IMR-90 (cell line): ENCODE results near the gene SLC30A1. TPM values are rescaled to one million over a fixed set of nuclear protein-coding genes. Genes with fewer than 3 reads are reported as not detected.
A peak's percentile ranks its signal among the peaks of the same experiment; 100 is the strongest.

ENCODE experiments used
- ATAC-seq: fragments of 200-7000 bp; cut with Tn5 transposase; 2 replicates; pipeline ENCODE4 v1.9.1; 2020; ENCODE audit warnings: low read depth, mild to moderate bottlenecking, moderate library complexity
- BruUV-seq: library from RNA; stranded (reverse); fragments of 400-500 nt; replicated peaks from 2 replicates; lab custom pipeline; 2021; lab: Mats Ljungman, UMichigan
- CTCF ChIA-PET: fragments of 300-600 bp; formaldehyde crosslinking; extraction: SDS; loops from one replicate; lab custom pipeline; 2021; ENCODE audit warnings: antibody characterized with exemption; lab: Yijun Ruan, JAX
- POLR2A ChIA-PET: fragments of 300-600 bp; sonication (Branson Sonifier 250); formaldehyde crosslinking; loops from one replicate; lab custom pipeline; 2022; ENCODE audit warnings: antibody characterized with exemption; ENCODE audit not compliant: unreplicated experiment; lab: Charles Lee
- DNase-seq: peaks from one replicate; pipeline ENCODE4 v3.0.0; 2013
- H2AFZ ChIP-seq: replicated peaks from 2 replicates; pipeline ENCODE3; 2013; ENCODE audit warnings: low read length, mild to moderate bottlenecking; ENCODE audit not compliant: poor library complexity
- H2AK5ac ChIP-seq: 2 replicates; pipeline ENCODE4 v1.6.1; 2013; ENCODE audit warnings: low read depth, low read length, inconsistent platforms
- H2AK9ac ChIP-seq: replicated peaks from 2 replicates; pipeline ENCODE3; 2013; ENCODE audit warnings: mild to moderate bottlenecking, low read depth, low read length, moderate library complexity; ENCODE audit not compliant: poor library complexity
- H2BK120ac ChIP-seq: 2 replicates; pipeline ENCODE4 v1.6.1; 2013; ENCODE audit warnings: low read depth, low read length, inconsistent platforms
- H2BK15ac ChIP-seq: 3 replicates; pipeline ENCODE4 v1.6.1; 2013; ENCODE audit warnings: low read depth, low read length, inconsistent platforms
- H2BK20ac ChIP-seq: 2 replicates; pipeline ENCODE4 v1.6.1; 2013; ENCODE audit warnings: low read depth, mild to moderate bottlenecking, inconsistent platforms, low read length, moderate library complexity
- H2BK5ac ChIP-seq: 2 replicates; pipeline ENCODE4 v1.6.1; 2013; ENCODE audit warnings: mild to moderate bottlenecking, low read depth, low read length, inconsistent platforms; ENCODE audit not compliant: poor library complexity, severe bottlenecking
- H3K14ac ChIP-seq: replicated peaks from 2 replicates; pipeline ENCODE4 v1.6.1; 2013; ENCODE audit warnings: low read depth, low read length, inconsistent platforms
- H3K18ac ChIP-seq: 2 replicates; pipeline ENCODE4 v1.6.1; 2013; ENCODE audit warnings: low read depth, low read length, control low read depth
- H3K23ac ChIP-seq: 2 replicates; pipeline ENCODE4 v1.6.1; 2013; ENCODE audit warnings: low read depth, low read length, inconsistent platforms
- H3K27ac ChIP-seq: 2 replicates; pipeline ENCODE4 v1.5.1; 2013; ENCODE audit warnings: mild to moderate bottlenecking, control low read depth, low read length; ENCODE audit not compliant: insufficient read depth
- H3K27me3 ChIP-seq: 2 replicates; pipeline ENCODE4 v1.6.1; 2013; ENCODE audit warnings: low read length; ENCODE audit not compliant: control insufficient read depth, insufficient read depth
- H3K36me3 ChIP-seq: 2 replicates; pipeline ENCODE4 v1.6.1; 2013; ENCODE audit warnings: low read length, mixed read lengths; ENCODE audit not compliant: control insufficient read depth, insufficient read depth
- H3K4ac ChIP-seq: 2 replicates; pipeline ENCODE4 v1.6.1; 2013; ENCODE audit warnings: low read depth, low read length, inconsistent platforms
- H3K4me1 ChIP-seq: 2 replicates; pipeline ENCODE4 v1.6.1; 2013; ENCODE audit warnings: low read length, mixed read lengths; ENCODE audit not compliant: control insufficient read depth, insufficient read depth
- H3K4me2 ChIP-seq: 2 replicates; pipeline ENCODE4 v1.6.1; 2013; ENCODE audit warnings: low read depth, mild to moderate bottlenecking, control low read depth, low read length, moderate library complexity
- H3K4me3 ChIP-seq: 2 replicates; pipeline ENCODE4 v1.5.1; 2013; ENCODE audit warnings: low read depth, mild to moderate bottlenecking, control low read depth, low read length, moderate library complexity; ENCODE audit not compliant: insufficient read depth
- H3K56ac ChIP-seq: 2 replicates; pipeline ENCODE4 v1.6.1; 2013; ENCODE audit warnings: low read length, inconsistent platforms; ENCODE audit not compliant: insufficient read depth; ENCODE audit errors: extremely low read depth
- H3K79me1 ChIP-seq, 2 experiments: 2 replicates each; pipeline ENCODE4 v1.6.1; 2013; ENCODE audit warnings: low read length in 2 of 2, inconsistent platforms in 1 of 2, low read depth in 1 of 2
- H3K9ac ChIP-seq: 2 replicates; pipeline ENCODE4 v1.6.1; 2013; ENCODE audit warnings: low read depth, low read length, control low read depth
- H3K9me1 ChIP-seq: 2 replicates; pipeline ENCODE4 v1.6.1; 2013; ENCODE audit warnings: low read length, inconsistent platforms; ENCODE audit not compliant: insufficient read depth
- H3K9me3 ChIP-seq: 2 replicates; pipeline ENCODE4 v1.6.1; 2013; ENCODE audit warnings: low read length; ENCODE audit not compliant: control insufficient read depth, insufficient read depth
- H4K20me1 ChIP-seq: 2 replicates; pipeline ENCODE4 v1.6.1; 2013; ENCODE audit warnings: low read length, inconsistent platforms; ENCODE audit not compliant: insufficient read depth
- H4K5ac ChIP-seq: 2 replicates; pipeline ENCODE4 v1.6.1; 2013; ENCODE audit warnings: mild to moderate bottlenecking, low read depth, low read length, control low read depth
- H4K8ac ChIP-seq, 2 experiments: 2 replicates each; pipeline ENCODE4 v1.6.1; 2013; ENCODE audit warnings: low read depth in 2 of 2, low read length in 2 of 2, control low read depth in 1 of 2, inconsistent platforms in 1 of 2
- H4K91ac ChIP-seq: 2 replicates; pipeline ENCODE4 v1.6.1; 2013; ENCODE audit warnings: low read depth, low read length, inconsistent platforms; ENCODE audit not compliant: insufficient read depth
- CEBPB ChIP-seq: IDR thresholded peaks from 2 replicates; pipeline ENCODE4 v1.6.1; 2012; ENCODE audit warnings: low read depth, low read length, improper control_type of control experiment
- WGBS, 2 experiments: methylation state at CpG; one replicate each; pipeline versions ENCODE4 v1.1.5 to v1.1.7; 2013; ENCODE audit warnings: missing lambda C conversion rate in 2 of 2; ENCODE audit not compliant: insufficient read length in 1 of 2; ENCODE audit errors: extremely low coverage in 2 of 2; 5-methylcytosine and 5-hydroxymethylcytosine counted together
- dilution Hi-C: fragments of 300-500 bp; cut with HindIII; formaldehyde crosslinking; loops from one replicate; pipeline ENCODE4 v1.14.3; 2018; ENCODE audit warnings: low sequenced_read_pairs; ENCODE audit not compliant: unreplicated experiment
- in situ Hi-C: fragments of 300-500 bp; cut with MboI; formaldehyde crosslinking; loops from 3 replicates; pipeline ENCODE4 v1.14.3; 2019; ENCODE audit warnings: low sequenced_read_pairs, inconsistent platforms, mixed read lengths
- intact Hi-C: fragments of 100-400 bp; cut with micrococcal nuclease; formaldehyde crosslinking; loops from 2 replicates; pipeline ENCODE4 v1.10.0; 2022
- polyA plus RNA-seq, 3 experiments: library from polyadenylated mRNA; depleted of rRNA; stranded (reverse); fragments of >200 nt; gene quantifications; 2 replicates each; pipeline ENCODE4 v1.2.3, GENCODE V29; 2012; ENCODE audit warnings: low replicate concordance in 1 of 3
- total RNA-seq: library from RNA; depleted of rRNA; stranded (reverse); fragments of >200 nt; gene quantifications from 2 replicates; pipeline ENCODE4 v1.2.3, GENCODE V29; 2012

The SLC30A1 gene
- total and polyA plus RNA-seq, 2 of the 4 experiments (the other 2 are of a cell fraction) = 5.4 to 8.4 TPM

GRCh38 chr1:211583011-211583992, 4.3 kb upstream of the SLC30A1 start:
- Histone ChIP-seq H2BK15ac (no peak overlapping the region), H2AK9ac (no peak overlapping the region), H3K27ac (no peak overlapping the region), H3K36me3 (no peaks in the 10 kb centered on the region), H3K4me2 (no peak overlapping the region), H3K27me3 (no peaks in the 10 kb centered on the region), H2AFZ (no peak overlapping the region), H4K91ac (no peak overlapping the region), H3K4me3 (no peak overlapping the region), H4K5ac (no peak overlapping the region), H3K79me1 (peaks cover 0 to 5% of the 10 kb centered on the region in 2 experiments; a peak in 1 of 4 replicates), H3K9me1 (no peaks in the 10 kb centered on the region), H3K23ac (no peak overlapping the region), H4K20me1 (no peaks in the 10 kb centered on the region; the same call in 1 of the 2 replicates), H2BK20ac (no peak overlapping the region), H3K4ac (no peak overlapping the region), H3K56ac (no peak overlapping the region), H3K9ac (no peak overlapping the region), H2BK5ac (no peak overlapping the region), H3K4me1 (peaks cover 8% of the 10 kb centered on the region), H2AK5ac (peak overlapping the region; percentile 8; the same call in 1 of the 2 replicates), H3K9me3 (no peaks in the 10 kb centered on the region), H4K8ac (no peak overlapping the region), H3K18ac (no peak overlapping the region; the same call in 1 of the 2 replicates), H2BK120ac (no peak overlapping the region), H3K14ac (peak overlapping the region; percentile 63; the same call in 1 of the 2 replicates)
- intact Hi-C loops = no loop called here
- CTCF ChIA-PET = no interaction called here
- POLR2A ChIA-PET = no interaction called here
- dilution Hi-C loops = no loop called here
- ATAC-seq (no peak), DNase-seq (no peak)
- in situ Hi-C loops = no loop called here
- WGBS, 2 experiments = 100% methylated on average over 1 of the region's 11 CpGs; no CpG with 5 or more reads in 1 of the 2 experiments
- no TSS peak for BruUV-seq
- TF ChIP-seq CEBPB = no peak
